ENCODE results near the gene AATF.

AATF gene

GRCh38 chr17:36931096-36931696, 17.6 kb upstream of the AATF start:
- DNase-seq (ENCODE audit: low read depth) = no peak

GRCh38 chr17:36931697-36932382, 16.9 kb upstream of the AATF start:
- DNase-seq (ENCODE audit: low read depth) = no peak

- no peak for DNase-seq (ENCODE audit: low read depth)
These were observed 16.4 kb upstream of the AATF start for GRCh38 chr17:36932383-36932693.

- no peak for DNase-seq (ENCODE audit: low read depth)
These were observed 15.9 kb upstream of the AATF start for GRCh38 chr17:36932694-36933511.

- no peak for DNase-seq (ENCODE audit: low read depth)
These were observed 15.1 kb upstream of the AATF start for GRCh38 chr17:36933512-36934143.

- DNase-seq (ENCODE audit: low read depth) = no peak
These were observed 14.5 kb upstream of the AATF start for GRCh38 chr17:36934144-36934691.

- no peak for DNase-seq (ENCODE audit: low read depth)
These were observed 13.8 kb upstream of the AATF start for GRCh38 chr17:36934692-36935630.

- DNase-seq (ENCODE audit: low read depth) = no peak
These were observed 12.9 kb upstream of the AATF start for GRCh38 chr17:36935671-36936454.

- DNase-seq (ENCODE audit: low read depth) = no peak
These were observed 12.2 kb upstream of the AATF start for GRCh38 chr17:36936455-36937000.

GRCh38 chr17:36937001-36937958, 11.5 kb upstream of the AATF start, which contains the start of gene LHX1:
Gene LHX1, plus strand, starts transcription at chr17:36937475. Its CDS starts 723 bp downstream, at chr17:36938198.
- no peak for DNase-seq (ENCODE audit: low read depth)

- no peak for DNase-seq (ENCODE audit: low read depth)
These were observed 10.7 kb upstream of the AATF start for GRCh38 chr17:36937959-36938565.

GRCh38 chr17:36938566-36939051, 10.1 kb upstream of the AATF start:
- DNase-seq (ENCODE audit: low read depth) = no peak

GRCh38 chr17:36939052-36939801, 9.5 kb upstream of the AATF start:
- no peak for DNase-seq (ENCODE audit: low read depth)

GRCh38 chr17:36939802-36940312, 8.9 kb upstream of the AATF start:
- no peak for DNase-seq (ENCODE audit: low read depth)

GRCh38 chr17:36940313-36941264, 8.2 kb upstream of the AATF start:
- DNase-seq (ENCODE audit: low read depth) = no peak

Measured in GM04503 (cell line).